Measurements from ENCODE around the gene ZMYND8. TPM values are rescaled to one million over a fixed set of nuclear protein-coding genes. Genes with fewer than 3 reads are reported as not detected.
"Not testable (repeated sequence)": the region's sequence is repeated elsewhere in the genome, so short reads cannot be mapped to it uniquely, and the experiment has no call there.

Gene ZMYND8
- polyA plus RNA-seq, 10 donors: 12.4 to 22.2 (median 17.6) TPM

- DNase-seq: no peak
Measured at GRCh38 chr20:47290008-47290407, 66.5 kb downstream of the ZMYND8 start.

GRCh38 chr20:47289096-47289495 lies 67.4 kb downstream of the ZMYND8 start:
- no peak for DNase-seq

DNA sequence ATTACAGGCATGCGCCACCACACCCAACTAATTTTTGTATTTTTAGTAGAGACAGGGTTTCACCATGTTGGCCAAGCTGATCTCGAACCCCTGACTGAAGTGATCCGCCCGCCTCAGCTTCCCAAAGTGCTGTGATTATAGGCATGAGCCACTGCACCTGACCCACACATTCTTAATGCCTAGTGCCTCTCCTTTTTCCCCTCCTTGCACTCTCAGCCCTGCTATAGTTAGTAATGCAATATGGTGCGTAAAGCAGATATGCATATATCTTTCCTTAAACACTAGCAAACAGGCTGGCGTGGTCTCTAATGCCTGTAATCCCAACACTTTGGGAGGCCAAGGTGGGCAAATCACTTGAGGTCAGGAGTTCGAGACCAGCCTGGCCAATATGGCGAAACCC lies 68.0 kb downstream of the ZMYND8 start:
- not testable (repeated sequence) for DNase-seq

- DNase-seq: no peak
Measured at GRCh38 chr20:47287609-47288144, 68.8 kb downstream of the ZMYND8 start.

- no peak for DNase-seq
Measured at GRCh38 chr20:47286681-47287080, 69.8 kb downstream of the ZMYND8 start.

- no peak for DNase-seq
Measured at GRCh38 chr20:47285189-47285588, 71.3 kb downstream of the ZMYND8 start.

GRCh38 chr20:47284373-47284772 lies 72.1 kb downstream of the ZMYND8 start:
- no peak for DNase-seq

- DNase-seq: no peak
Measured at GRCh38 chr20:47283411-47283810, 73.1 kb downstream of the ZMYND8 start.

DNA sequence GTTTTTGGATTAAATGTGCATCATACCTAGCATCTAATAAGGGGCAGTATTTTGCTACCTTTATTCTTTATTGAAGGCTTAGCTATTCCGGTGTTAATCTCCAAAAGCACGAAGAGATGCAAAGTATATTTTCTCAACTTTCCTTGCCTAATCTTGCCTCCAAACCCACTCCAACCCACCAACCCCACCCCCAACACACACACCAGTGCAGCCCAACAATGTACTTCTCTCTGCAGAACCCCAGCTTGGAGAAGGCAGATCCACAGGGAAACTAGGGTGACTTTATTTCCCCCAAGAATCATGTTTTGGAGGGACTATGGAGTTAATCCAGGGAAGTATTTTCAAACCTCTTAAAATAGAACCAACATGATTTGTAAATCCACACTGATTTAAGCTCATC lies 73.6 kb downstream of the ZMYND8 start:
- no peak for DNase-seq

- no peak for DNase-seq
Measured at GRCh38 chr20:47281376-47281775, 75.1 kb downstream of the ZMYND8 start.

DNA sequence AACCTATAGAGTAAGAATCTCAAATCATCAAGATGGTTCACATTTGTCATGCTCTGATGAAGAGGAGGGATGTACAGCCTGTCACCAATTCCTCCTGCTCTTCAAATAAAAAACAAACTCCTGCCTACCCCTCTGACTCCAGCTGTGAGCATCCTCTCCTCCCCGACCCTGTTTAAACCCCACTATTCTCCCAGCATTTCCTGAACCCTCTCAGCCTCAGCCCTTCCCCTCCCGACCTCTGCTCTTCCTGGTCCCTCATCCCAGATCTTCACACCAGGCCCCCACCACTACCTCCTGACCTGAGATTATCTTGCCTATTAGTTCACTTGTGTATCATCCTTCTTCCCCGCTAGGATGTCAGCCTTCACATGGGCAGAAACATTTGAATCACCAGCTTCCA lies 75.8 kb downstream of the ZMYND8 start:
- DNase-seq: no peak

DNA sequence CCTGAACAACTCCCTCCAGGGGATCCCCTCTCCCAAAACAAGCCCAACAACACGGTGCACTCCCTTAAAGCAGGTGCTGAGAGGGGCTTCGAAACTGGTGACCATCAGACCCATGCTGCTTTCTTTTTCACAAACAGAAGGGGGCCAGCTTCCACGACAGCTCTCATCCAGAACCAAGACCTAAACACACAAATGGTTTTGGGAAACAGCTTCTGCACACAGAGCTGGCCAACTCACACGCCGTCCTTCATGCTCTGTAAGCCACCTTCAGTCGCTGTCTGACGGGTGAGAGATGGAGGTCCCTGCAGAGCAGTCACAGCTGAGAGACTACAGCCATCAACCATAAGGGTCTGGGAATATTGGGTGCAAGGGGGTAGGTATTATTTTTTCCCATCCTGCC lies 76.3 kb downstream of the ZMYND8 start:
- DNase-seq: no peak

DNA sequence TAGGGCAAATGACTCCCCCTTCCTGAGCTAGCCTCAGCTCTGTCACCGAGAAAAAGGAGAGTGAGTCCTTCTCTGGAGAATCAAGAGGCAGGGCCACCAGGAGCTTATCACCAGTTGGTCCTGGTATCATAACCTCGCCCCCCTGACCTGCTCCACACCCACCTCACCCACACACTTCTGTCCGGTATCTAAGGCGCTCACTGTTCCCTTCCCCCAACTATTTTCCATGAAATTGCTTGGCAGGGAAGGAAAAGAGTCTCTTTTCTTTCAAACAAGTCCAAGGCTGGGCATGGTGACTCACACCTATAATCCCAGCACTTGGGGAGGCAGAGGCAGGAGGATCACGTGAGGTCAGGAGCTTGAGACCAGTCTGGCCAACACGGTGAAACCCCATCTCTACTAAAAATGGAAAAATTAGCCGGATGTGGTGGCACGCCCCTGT lies 77.6 kb downstream of the ZMYND8 start:
- no peak for DNase-seq

DNA sequence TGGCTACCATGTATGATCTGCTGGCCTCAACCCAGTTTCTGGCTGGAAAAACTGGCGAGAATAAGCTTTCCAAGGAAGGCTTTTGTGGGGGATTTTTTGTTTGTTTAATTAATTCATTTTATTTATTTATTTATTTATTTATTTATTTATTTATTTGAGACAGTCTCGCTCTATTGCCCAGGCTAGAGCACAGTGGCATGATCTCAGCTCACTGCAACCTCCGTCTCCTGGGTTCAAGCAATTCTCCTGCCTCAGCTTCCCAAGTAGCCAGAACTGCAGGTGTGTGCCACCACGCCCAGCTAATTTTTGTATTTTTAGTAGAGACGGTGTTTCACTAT lies 79.0 kb downstream of the ZMYND8 start:
- not testable (repeated sequence) for DNase-seq

DNA sequence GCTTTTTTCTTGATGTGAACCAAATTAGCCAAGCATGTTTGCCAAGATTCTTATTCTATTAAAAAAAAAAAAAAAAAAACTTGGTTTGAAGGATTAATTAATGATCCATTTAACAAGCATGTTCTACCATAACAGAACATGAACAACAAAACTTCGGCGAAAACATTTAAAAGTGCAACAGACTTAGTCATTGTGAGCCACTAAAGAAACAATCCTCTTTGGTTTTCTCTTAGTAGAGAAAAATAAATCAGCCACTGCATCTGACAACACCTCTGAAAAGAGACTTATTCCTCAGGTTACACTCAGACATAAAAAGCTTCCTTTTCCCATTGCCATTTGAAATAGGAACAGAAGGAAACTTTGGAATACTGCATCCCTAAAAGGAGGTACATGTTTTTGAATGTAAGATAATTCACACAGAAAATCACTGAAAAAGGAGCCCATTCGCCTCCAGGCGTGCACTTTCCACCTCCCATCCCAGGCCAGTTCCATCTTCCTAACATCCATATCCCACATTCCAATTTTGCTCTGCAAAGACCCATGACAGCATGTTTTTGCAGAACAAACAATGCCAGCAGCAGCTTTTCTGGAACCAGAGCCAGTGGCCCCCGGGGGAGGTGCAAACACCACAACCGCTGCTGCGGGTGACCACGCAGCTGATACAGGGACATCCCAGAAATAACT lies 79.5 kb downstream of the ZMYND8 start:
- DNase-seq: peak; percentile 68 to 87 (median 74)

DNA sequence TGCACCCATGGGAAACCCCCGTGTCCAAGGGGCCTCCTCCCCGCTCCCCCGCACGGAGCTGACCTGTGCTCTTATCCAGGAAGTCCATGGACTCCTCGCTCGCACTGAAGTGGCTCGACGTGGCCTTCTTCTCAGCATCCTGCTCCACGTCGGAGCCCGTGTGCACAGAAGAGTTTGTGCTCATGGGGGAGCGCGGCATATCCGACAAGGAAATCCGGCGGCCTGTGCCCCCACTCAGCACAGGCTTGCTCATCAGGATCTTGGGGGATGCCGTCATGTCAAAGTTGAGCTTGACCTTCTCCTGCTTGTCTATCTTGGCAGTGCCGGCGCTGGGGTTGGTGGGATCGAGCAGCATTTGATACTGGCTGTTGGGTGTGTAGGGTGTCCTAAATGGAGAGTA lies 80.2 kb downstream of the ZMYND8 start:
- DNase-seq: no peak

- DNase-seq: no peak
Measured at GRCh38 chr20:47275548-47275947, 81.0 kb downstream of the ZMYND8 start.

DNA sequence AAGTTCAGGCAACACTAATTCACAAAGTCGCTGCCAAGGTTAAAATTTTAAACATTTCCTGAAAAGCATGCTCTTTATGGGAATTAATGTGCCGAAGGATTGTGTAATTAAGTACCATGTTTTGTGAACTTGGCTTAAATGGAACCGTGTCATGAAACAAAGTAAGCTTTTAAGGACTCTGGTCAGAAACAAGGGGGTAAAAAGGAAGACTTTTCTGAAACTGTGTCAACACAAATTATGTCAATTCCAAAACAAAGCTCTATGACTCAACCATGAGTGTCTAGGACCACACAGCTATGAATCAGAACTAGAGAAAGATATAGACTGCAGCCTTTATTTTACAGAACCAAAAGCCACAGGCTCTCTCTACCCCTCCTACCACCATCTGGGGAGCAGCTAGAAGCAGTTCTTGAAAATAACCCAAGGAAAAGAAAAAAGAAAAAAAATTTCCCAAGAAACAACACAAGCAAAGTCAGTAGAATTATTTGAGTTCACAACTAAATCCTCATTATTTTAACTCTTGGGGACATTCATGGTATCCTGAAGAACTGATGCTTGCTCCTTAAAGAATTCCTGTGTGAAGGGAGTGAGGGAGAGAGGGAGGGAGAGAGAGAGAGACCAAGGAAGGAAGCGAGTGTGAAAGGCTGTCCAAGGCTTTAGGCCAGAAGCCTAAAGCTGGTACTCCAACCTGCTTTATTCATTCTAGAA lies 81.9 kb downstream of the ZMYND8 start:
- peak in 2 of 3 donors; percentile 59 to 88 for DNase-seq

GRCh38 chr20:47273591-47274235 lies 82.8 kb downstream of the ZMYND8 start:
- peak in 1 of 3 donors; percentile 49 for DNase-seq

DNA sequence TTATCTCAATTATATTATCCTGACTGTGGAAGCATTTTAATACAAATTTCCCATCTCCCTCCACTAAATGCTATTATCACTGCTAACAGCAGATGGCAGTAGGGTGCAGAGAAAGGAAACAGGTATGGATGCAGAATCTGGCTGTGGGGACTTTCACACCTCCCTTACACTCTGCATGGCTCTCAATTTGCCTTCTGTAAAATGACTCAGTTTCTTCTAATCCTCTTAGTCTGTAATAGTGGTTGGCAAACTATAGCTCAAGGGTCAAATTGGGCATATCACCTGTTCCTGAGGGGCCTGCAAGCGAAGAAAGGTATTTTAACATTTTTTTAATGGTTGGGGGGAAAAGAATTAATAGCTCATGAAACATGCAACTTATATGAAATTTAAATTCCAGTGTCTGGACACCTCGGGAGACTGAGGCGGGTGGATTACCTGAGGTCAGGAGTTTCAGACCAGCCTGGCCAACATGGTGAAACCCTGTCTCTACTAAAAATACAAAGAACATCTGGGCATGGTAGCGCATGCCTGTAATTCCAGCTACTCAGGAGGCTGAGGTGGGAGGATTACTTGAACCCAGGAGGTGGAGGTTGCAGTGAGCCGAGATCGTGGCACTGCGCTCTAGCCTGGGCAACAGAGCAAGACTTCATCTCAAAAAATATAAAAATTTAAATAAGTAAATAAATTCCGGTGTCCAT lies 83.5 kb downstream of the ZMYND8 start:
- DNase-seq: peak; percentile 79 to 86 (median 84)

DNA sequence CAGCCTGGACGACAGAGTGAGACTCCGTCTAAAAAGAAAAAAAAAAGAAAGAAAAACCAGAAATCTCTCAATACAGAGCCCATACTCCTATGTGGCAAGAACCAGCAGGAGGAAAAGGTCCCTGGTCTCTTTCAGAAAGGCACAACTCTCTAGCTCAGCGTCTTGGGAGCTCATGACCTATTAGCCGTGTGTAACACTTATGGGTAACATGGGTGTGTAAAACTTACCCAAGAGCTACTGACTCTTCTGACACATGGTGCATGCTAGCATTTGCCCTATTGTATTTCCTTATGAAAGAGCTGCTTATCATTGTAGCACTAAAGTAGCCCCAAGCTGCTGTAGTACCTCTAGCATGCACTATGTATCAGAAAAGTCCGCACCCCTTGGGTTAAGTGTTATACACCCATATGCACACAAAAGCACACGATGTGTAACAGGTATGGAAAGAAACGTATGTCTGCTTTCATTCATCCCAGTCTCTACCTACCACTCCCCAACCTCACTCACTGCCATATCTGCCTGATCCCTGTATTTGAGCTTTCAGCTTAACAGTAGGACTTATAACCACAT lies 85.4 kb downstream of the ZMYND8 start:
- DNase-seq: no peak

Data from muscle of back (tissue), 11 donors.